GM18505 (cell line): ENCODE measurements around the gene SERPINA5.

Source experiments
- ATAC-seq: cut with Tn5 transposase; IDR thresholded peaks from one replicate; pipeline ENCODE4 v1.9.1; 2021; ENCODE audit not compliant: unreplicated experiment
- POLR2A ChIP-seq: IDR thresholded peaks from 4 replicates; pipeline ENCODE4 v1.6.1; 2011; ENCODE audit warnings: borderline replicate concordance; ENCODE audit not compliant: insufficient read depth, insufficient read length; ENCODE audit errors: extremely low read depth

SERPINA5 gene

GRCh38 chr14:94638961-94639817 lies 58.0 kb downstream of the SERPINA5 start:
- TF ChIP-seq POLR2A: no peak
- ATAC-seq: no peak

GRCh38 chr14:94640721-94641631 lies 59.8 kb downstream of the SERPINA5 start:
- no peak for ATAC-seq
- no peak for TF ChIP-seq POLR2A

GRCh38 chr14:94641632-94641955 lies 60.4 kb downstream of the SERPINA5 start:
- ATAC-seq: no peak
- TF ChIP-seq POLR2A: no peak
